ENCODE results near the gene PDYN.

GRCh38 chr20:1955217-1955616 lies 38.6 kb downstream of the PDYN start:
- no peak for TF ChIP-seq CTCF (IDR thresholded peaks at IDR 0.05)
- no peak for TF ChIP-seq ZFX (IDR thresholded peaks at IDR 0.05; ENCODE audit: borderline replicate concordance)
